WI38 (cell line): ENCODE results near the gene ANKRD55.

ENCODE experiments used
- H3K4me3 ChIP-seq: 2 replicates; pipeline ENCODE4 v1.5.1; 2011; ENCODE audit warnings: low read depth, mild to moderate bottlenecking, control low read depth, low read length
- CTCF ChIP-seq: IDR thresholded peaks from 2 replicates; pipeline ENCODE4 v1.5.1; 2012; ENCODE audit warnings: low read depth, mild to moderate bottlenecking, control low read depth, low read length

The ANKRD55 gene

GRCh38 chr5:56200971-56201666 is 32.0 kb downstream of the ANKRD55 start:
- H3K4me3 ChIP-seq, result no peak overlapping the region
- TF ChIP-seq CTCF, result peak; percentile 71

GRCh38 chr5:56195016-56195415 is 38.1 kb downstream of the ANKRD55 start:
- TF ChIP-seq CTCF, result no peak

GRCh38 chr5:56192246-56192645 is 40.9 kb downstream of the ANKRD55 start:
- TF ChIP-seq CTCF, result no peak
- H3K4me3 ChIP-seq, result no peak overlapping the region

More at GRCh38 chr5:56195016-56195415, 38.1 kb downstream of the ANKRD55 start:
- H3K4me3 ChIP-seq, result no peak overlapping the region

- TF ChIP-seq CTCF, result no peak
- H3K4me3 ChIP-seq, result no peak overlapping the region
Measured at GRCh38 chr5:56191656-56192055, 41.5 kb downstream of the ANKRD55 start.

DNA sequence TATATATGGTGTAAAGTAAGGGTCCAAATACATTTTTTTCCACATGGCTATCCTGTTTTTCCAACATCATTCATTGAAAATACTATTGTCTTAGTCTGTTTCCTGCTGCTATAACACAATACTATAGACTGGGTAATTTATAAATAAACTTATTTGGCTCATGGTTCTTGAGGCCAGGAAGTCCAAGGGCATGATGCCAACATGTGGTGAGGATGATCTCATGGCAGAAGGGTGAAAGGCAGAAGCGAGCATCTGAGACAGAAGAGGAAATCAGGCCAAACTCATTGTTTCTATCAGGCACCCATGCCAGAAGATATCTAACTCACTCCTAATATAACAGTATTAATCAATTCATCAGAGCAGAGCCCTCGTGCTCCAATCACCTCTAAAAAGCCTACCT is 42.6 kb downstream of the ANKRD55 start:
- no peak for TF ChIP-seq CTCF
- H3K4me3 ChIP-seq, result no peak overlapping the region

GRCh38 chr5:56185768-56186311 is 47.3 kb downstream of the ANKRD55 start:
- no peak overlapping the region for H3K4me3 ChIP-seq

More at GRCh38 chr5:56185768-56186311, 47.3 kb downstream of the ANKRD55 start:
- no peak for TF ChIP-seq CTCF
